HG02798 (cell line): ENCODE results near the gene NOXO1.
"Not testable (repeated sequence)": the region's sequence is repeated elsewhere in the genome, so short reads cannot be mapped to it uniquely, and the experiment has no call there.

ENCODE experiments used
- ATAC-seq: cut with Tn5 transposase; IDR thresholded peaks from one replicate; pipeline ENCODE4 v1.9.1; 2021; ENCODE audit warnings: mild to moderate bottlenecking; ENCODE audit not compliant: unreplicated experiment, poor library complexity

Gene NOXO1

GRCh38 chr16:1964506-1965395, 16.5 kb downstream of the NOXO1 start, which contains the start of gene RPS2:
RPS2 (minus strand) TSS chr16:1964826; CDS start chr16:1964625, 201 bp downstream.
- ATAC-seq: peak; percentile 89

DNA sequence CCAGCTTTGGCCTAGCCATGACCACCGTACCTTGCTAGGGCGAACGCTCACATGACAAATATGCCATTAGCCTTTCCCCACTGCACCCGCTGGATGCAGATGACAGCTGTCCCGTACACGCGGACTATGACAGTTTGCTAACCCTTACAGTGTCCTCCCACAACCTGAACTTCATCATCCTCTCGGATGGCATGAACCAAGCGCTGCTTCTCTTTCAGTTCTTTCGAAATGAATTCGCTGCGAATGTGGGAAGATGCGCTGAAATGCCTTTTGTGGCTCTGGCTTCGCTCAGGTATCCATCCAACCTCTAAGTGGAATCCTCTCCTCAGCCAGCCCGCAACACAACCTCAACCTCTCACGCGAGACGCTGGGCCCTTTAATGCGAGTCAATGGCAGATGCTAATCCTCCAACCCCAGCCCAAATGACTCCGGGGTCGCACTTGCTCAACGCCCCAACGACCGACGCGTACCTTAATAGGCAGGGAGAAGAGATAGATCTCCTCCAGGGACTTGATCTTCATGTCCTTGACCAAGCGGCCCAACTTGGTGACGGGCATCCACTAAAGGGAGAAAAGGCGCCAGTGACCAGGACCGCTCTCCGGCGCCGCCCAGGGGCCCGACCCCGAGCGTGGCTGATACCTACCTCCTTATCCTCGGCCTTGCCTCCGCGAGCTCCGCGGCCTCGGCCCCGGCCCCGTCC, 17.3 kb downstream of the NOXO1 start:
- peak; percentile 11 for ATAC-seq

GRCh38 chr16:1962161-1963153, 18.8 kb downstream of the NOXO1 start:
- not testable (repeated sequence) for ATAC-seq

- no peak for ATAC-seq
Measured at GRCh38 chr16:1961651-1962067, 19.6 kb downstream of the NOXO1 start.

DNA sequence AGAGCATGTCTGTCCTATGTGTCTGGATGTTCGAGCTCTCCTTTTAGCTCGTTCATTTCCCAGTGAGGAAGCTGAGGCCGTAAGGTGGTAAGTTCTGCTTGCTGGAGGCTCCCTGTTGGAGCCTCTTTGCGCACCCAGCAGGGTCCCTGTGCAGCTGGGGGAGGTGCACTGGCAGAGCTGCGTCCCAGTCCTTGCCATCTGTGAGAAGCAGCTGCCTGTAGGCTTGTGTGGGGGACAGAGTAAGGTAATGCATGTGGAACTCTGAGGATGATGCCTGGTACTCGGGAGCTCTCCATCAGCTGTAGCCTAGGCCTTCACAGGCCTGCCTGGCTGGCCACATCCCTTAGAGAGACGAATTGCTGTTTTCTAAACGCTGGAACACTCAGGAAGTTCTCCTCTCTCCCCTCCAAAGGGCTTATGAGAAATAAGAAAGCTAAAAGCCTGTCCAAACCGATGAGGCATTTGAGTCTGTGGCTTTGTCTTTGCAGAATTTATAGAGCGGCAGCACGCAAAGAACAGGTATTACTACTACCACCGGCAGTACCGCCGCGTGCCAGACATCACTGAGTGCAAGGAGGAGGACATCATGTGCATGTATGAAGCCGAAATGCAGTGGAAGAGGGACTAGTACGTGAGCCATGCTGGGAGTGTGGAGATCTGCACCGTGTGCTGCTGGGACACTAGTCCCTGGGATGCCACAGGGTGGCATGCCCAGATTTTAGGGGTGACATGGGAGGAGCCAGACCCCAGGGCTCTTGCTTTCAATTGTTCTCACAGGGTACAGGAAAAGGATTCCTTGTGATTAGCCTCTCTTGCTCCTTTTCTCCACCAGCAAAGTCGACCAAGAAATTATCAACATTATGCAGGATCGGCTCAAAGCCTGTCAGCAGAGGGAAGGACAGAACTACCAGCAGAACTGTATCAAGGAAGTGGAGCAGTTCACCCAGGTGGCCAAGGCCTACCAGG, 20.3 kb downstream of the NOXO1 start:
- no peak for ATAC-seq

- peak; percentile 81 for ATAC-seq
Measured at GRCh38 chr16:1959269-1960039, 21.8 kb downstream of the NOXO1 start, which contains the start of gene NDUFB10. NDUFB10 (plus strand) TSS chr16:1959538; CDS start chr16:1959625, 87 bp downstream.

DNA sequence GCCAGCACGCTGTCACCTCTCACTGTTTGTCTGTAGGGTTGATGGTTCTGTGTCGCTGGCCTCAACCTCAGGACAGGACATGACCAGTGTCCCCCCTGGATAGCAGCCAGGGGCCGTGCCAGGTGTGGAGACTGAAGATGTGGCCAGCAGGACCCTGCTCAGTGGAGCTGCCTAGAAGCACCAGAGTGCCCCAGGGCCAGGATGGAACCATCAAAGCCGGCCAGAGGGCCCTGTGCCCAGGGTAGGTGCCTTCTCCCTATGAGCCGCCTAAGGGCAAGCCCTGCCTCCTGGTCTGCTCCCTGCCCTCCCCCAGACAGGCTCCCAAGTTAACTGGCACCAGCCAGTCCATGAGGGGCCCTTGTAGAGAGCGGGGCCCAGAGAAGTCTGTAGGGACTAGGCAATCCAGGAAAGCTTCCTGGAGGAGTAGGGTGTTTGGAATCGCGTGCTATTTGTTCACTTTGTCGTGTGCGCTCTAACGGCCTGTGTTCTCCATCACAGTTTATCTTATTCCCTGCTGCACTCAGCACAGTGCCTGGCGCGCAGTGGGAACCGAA, 22.5 kb downstream of the NOXO1 start:
- ATAC-seq: no peak

DNA sequence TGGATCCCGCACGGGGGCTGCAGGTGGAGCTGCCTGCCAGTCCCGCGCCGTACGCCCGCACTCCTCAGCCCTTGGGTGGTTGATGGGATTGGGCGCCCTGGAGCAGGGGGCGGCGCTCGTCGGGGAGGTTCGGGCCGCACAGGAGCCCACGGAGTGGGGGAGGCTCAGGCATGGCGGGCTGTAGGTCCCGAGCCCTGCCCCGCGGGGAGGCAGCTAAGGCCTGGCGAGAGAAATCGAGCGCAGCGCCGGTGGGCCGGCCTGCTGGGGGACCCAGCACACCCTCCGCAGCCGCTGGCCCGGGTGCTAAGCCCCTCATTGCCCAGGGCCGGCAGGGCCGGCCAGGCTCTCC, 23.2 kb downstream of the NOXO1 start:
- ATAC-seq: not testable (repeated sequence)

DNA sequence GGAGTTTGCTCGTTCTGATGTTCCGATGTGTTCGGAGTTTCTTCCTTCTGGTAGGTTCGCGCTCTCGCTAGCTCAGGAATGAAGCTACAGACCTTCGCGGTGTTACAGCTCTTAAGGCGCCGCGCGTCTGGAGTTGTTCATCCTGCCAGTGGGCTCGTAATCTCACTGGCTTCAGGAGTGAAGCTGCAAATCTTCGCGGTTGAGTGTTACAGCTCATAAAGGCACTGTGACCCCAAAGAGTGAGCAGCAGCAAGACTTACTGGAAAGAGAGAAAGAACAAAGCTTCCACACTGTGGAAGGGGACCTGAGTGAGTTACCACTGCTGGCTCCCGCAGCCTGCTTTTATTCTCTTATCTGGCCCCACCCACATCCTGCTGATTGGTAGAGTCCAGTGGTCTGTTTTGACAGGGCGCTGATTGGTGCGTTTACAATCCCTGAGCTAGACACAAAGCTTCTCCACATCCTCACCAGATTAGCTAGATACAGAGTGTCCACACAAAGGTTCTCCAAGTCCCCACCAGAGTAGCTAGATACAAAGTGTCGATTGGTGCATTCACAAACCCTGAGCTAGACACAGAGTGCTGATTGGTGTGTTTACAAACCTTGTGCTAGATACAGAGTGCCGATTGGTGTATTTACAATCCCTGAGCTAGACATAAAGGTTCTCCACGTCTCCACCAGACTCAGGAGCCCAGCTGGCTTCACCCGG, 23.7 kb downstream of the NOXO1 start:
- not testable (repeated sequence) for ATAC-seq

DNA sequence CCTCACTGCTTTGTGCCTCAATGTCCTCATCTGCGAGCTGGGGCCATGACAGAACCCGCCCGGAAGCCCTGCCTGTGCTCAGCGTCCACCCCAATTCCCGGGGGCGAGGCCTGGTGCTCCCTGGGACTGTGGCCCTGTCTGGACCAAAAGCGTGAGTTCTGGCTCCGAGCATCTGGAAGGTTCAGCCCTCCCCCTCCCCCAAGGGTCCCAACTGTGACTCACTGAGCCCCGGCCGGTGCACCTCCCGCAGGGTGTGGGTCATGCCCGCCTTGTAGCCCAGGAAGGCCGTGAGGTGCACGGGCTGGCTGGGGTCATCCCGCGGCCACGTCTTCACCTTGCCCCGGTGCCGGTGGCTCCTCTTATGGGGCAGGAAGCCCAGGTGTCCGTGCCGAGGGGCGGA, 27.5 kb downstream of the NOXO1 start:
- ATAC-seq: no peak

- ATAC-seq: no peak
Measured at GRCh38 chr16:1950559-1950958, 30.7 kb downstream of the NOXO1 start.

DNA sequence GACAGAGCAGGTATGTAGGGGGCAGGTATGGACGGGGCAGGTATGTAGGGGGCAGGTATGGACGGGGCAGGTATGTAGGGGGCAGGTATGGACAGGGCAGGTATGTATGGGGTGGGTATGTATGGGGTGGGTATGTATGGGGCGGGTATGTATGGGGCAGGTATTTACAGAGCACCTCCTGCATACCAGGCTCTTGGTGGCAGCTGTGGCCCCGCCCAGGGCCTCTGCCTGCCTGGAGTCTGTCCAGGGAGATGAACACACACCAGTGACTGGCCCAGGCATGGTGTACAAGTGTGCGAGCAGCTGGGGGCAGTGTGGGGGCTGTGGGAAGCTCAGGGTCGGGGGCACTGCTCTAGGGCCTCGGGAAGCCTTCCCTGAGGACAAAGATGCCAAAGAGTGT, 31.2 kb downstream of the NOXO1 start:
- ATAC-seq: no peak

DNA sequence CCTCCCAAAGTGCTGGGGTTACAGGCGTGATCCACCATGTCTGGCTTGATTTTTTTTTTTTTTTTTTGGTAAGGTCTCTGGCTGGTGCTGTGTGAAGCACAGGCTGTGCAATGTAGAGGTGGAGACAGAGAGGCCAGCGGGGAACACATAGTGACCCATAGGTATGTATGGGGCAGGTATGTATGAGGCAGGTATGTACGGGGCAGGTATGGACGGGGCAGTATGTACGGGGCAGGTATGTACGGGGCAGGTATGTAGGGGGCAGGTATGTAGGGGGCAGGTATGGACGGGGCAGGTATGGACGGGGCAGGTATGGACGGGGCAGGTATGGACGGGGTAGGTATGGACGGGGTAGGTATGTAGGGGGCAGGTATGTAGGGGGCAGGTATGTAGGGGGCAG, 31.8 kb downstream of the NOXO1 start:
- ATAC-seq: no peak

DNA sequence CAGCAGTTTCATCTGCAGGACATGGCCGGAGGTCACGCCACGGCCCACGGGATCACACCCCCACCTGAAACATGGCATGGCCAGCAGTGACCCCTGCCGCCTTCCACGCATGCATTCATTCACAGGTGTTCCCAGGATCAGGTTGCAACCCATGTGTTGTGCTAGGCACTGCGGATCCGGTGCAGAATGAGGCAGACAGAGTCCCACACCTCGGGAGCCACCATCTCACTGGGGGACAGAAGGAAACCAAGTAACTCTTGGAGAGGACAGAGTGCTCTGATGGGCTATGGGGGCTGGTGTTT, 33.9 kb downstream of the NOXO1 start:
- no peak for ATAC-seq

DNA sequence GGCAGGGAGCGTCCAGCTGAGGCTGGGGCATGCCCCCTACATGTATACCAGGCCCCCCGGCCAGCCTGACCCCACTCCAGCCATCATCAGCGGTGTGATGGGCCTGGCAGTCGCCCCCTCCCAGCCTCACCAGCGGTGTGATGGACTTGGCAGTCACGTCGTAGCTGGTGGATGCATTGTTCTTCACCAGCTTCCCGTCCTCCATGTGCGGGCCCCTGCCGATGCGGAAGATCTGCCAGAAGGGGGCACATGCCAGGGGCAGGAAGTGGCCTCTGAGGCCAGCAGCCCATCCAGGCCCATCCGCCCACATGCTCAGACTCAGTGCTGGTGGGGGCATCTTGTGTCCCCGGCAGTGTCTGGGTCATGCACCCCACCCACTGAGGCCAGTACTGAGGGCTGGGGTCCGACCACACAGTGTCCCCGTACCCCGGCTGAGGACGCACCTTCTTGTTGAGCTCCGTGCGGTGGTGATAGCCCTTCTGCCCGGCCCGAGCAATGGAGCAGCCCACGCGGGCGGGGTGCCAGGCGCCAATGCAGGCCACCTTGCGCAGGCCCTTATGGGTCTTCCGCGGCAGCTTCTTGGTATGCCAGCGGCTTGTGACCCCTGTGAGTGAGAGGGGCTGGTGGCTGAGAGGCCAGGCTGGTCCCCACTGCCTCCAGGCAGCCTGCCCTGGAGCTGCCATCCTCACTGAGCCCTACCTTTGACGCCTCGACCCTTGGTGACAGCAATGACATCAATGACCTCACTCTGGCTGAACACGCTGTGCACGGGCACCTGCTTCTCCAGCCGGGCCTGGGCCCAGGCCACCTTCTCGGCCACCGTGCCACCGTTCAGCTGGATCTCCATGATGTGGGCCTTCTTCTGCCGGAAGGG, 34.5 kb downstream of the NOXO1 start:
- ATAC-seq: no peak

GRCh38 chr16:1945559-1946391, 35.5 kb downstream of the NOXO1 start:
- no peak for ATAC-seq
